K562 (cell line): ENCODE results near the gene MRPL27. TPM values are rescaled to one million over a fixed set of nuclear protein-coding genes. Genes with fewer than 3 reads are reported as not detected.
A peak's percentile ranks its signal among the peaks of the same experiment; 100 is the strongest.

Source experiments
- DDX20 ChIP-seq: fragments of 450-650 bp; IDR thresholded peaks from 2 replicates; pipeline ENCODE4 v1.6.1; 2016; ENCODE audit warnings: missing genetic modification characterization, low read depth, mild to moderate bottlenecking, missing compliant biosample characterization, moderate library complexity
- DIDO1 ChIP-seq: fragments of 450-650 bp; IDR thresholded peaks from 2 replicates; pipeline ENCODE4 v1.6.1; 2016; ENCODE audit warnings: low read depth, missing biosample characterization, missing genetic modification characterization
- FOXM1 ChIP-seq, 2 experiments: fragments of 450-650 bp in 1 of 2; sonication (generic) in 1 of 2; formaldehyde crosslinking in 1 of 2; IDR thresholded peaks; 2 replicates each; pipeline versions ENCODE4 v1.6.1 to v1.9.0; 2017 to 2022; ENCODE audit warnings: low read depth in 2 of 2, mild to moderate bottlenecking in 2 of 2, missing genetic modification reagents in 1 of 2, moderate library complexity in 1 of 2
- HDAC3 ChIP-seq: fragments of 450-650 bp; IDR thresholded peaks from 2 replicates; pipeline ENCODE4 v1.6.1; 2018; ENCODE audit warnings: borderline replicate concordance, mild to moderate bottlenecking, moderate library complexity; ENCODE audit not compliant: partially characterized antibody
- HDGF ChIP-seq: fragments of 450-650 bp; IDR thresholded peaks from 2 replicates; pipeline ENCODE4 v1.6.1; 2016
- OTX1 ChIP-seq: fragments of 450-650 bp; formaldehyde crosslinking; IDR thresholded peaks from 2 replicates; pipeline ENCODE4 v1.4.0; 2022; ENCODE audit warnings: mild to moderate bottlenecking
- RBBP5 ChIP-seq: fragments of 200-600 bp; sonication (generic); IDR thresholded peaks from 2 replicates; pipeline ENCODE4 v1.6.1; 2012; ENCODE audit warnings: borderline replicate concordance, mild to moderate bottlenecking, low read length, control low read depth, inconsistent platforms; ENCODE audit not compliant: insufficient read depth, poor library complexity, severe bottlenecking
- SNRNP70 ChIP-seq: fragments of 200-400 bp; formaldehyde crosslinking; optimal IDR thresholded peaks from 2 replicates; pipeline ENCODE3; 2017; ENCODE audit warnings: low read depth, low read length
- SP2 ChIP-seq: IDR thresholded peaks from 2 replicates; pipeline ENCODE4 v1.6.1; 2011; ENCODE audit warnings: mild to moderate bottlenecking, low read depth, low read length, moderate library complexity; ENCODE audit not compliant: poor library complexity, severe bottlenecking; ENCODE audit errors: extremely low read depth
- TSC22D4 ChIP-seq: fragments of 450-650 bp; IDR thresholded peaks from 2 replicates; pipeline ENCODE4 v1.6.1; 2016; ENCODE audit warnings: missing genetic modification characterization, missing biosample characterization, control low read depth
- ZNF589 ChIP-seq: fragments of 200-800 bp; sonication (Bioruptor generic); IDR thresholded peaks from 2 replicates; pipeline ENCODE4 v1.6.1; 2016; ENCODE audit warnings: low read depth, missing genetic modification characterization, missing compliant biosample characterization
- polyA plus RNA-seq, 8 experiments: library from polyadenylated mRNA; depleted of rRNA in 4 of 8; stranded (reverse) in 5 of 8; unstranded in 3 of 8; fragments of >200 nt; fragmentation: Nextera tagmentation in 2 of 8; fragmentation: Illumina TruSeq in 1 of 8; extraction: Ambion mirVana in 2 of 8; extraction: Trizol in 1 of 8; gene quantifications; 2 replicates each; pipeline versions ENCODE4 v1.2.1 to v1.2.3, GENCODE V29; 2011 to 2014; ENCODE audit warnings: inconsistent platforms in 1 of 8, missing spikeins in 1 of 8
- total RNA-seq, 7 experiments: library from RNA; depleted of rRNA in 6 of 7; stranded (reverse); fragments of >200 nt in 6 of 7; fragmentation: Illumina TruSeq in 2 of 7; extraction: Trizol in 2 of 7; gene quantifications; 2 replicates each; pipeline versions ENCODE4 v1.2.1 to v1.2.3, GENCODE V29; 2011 to 2021; ENCODE audit warnings: low replicate concordance in 1 of 7
- TF ChIP-seq, protein P1 (sequence below): fragments of 250-450 bp; sonication (Bioruptor Pico); IDR thresholded peaks from 2 replicates; pipeline ENCODE4 v1.5.0; 2021
- TF ChIP-seq, protein P2 (sequence below): fragments of 250-450 bp; sonication (Bioruptor Pico); IDR thresholded peaks from 2 replicates; pipeline ENCODE4 v1.9.0; 2021; ENCODE audit warnings: mild to moderate bottlenecking, inconsistent platforms
- TF ChIP-seq, protein P3 (sequence below), 2 experiments: fragments of 450-650 bp; IDR thresholded peaks; 2 replicates each; pipeline ENCODE4 v1.6.1; 2016; ENCODE audit warnings: mild to moderate bottlenecking in 2 of 2, borderline replicate concordance in 1 of 2, low read depth in 1 of 2, moderate library complexity in 1 of 2

MRPL27 gene
- total and polyA plus RNA-seq, 9 of the 15 experiments (the other 6 are each of a cell fraction or from before 2014, with no cell fraction given), result 96.3 to 401 (median 142) TPM

DNA sequence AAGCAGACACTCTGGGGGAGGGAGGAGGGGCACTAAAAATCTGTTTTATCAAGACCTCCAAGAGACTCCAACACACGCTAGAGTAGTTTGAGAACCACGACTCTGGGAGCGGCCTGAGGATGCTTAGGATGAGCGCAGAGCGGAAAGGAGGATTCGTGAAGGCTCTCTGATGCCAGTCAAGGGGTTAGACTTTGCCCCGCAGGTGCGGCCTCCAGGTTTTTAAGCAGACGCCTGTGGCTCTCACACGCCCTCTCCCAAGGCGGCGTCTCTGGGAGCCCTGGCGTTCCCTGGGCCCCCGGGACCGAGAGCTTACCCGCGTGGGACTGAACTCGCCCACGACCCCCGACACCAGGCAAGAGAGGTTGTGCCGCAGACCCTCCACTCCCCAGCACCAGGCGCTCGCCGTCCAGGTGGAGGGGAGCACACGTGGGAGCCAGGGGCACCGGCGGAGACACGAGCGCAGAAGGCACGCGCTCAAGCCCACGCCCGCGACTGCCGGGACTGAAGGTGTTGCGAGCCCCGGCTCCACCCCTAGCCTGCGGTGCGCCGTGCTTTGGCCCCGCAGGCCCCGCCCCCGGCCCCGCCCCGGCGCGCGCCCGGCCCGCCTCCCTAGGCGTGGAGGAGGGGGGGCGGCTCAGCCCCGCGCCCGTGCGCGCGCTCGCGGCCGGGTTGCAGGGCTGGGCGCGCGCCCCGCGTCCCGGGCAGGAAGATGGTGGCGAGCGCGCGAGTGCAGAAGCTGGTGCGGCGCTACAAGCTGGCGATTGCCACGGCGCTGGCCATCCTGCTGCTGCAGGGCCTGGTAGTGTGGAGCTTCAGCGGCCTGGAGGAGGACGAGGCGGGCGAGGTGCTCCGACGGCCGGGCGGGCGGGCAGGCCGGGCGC, 27.3 kb downstream of the MRPL27 start, which contains the start of gene XYLT2 (continued):
- TF ChIP-seq, protein P1, sequence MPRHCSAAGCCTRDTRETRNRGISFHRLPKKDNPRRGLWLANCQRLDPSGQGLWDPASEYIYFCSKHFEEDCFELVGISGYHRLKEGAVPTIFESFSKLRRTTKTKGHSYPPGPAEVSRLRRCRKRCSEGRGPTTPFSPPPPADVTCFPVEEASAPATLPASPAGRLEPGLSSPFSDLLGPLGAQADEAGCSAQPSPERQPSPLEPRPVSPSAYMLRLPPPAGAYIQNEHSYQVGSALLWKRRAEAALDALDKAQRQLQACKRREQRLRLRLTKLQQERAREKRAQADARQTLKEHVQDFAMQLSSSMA, result no peak
- TF ChIP-seq, protein P2, sequence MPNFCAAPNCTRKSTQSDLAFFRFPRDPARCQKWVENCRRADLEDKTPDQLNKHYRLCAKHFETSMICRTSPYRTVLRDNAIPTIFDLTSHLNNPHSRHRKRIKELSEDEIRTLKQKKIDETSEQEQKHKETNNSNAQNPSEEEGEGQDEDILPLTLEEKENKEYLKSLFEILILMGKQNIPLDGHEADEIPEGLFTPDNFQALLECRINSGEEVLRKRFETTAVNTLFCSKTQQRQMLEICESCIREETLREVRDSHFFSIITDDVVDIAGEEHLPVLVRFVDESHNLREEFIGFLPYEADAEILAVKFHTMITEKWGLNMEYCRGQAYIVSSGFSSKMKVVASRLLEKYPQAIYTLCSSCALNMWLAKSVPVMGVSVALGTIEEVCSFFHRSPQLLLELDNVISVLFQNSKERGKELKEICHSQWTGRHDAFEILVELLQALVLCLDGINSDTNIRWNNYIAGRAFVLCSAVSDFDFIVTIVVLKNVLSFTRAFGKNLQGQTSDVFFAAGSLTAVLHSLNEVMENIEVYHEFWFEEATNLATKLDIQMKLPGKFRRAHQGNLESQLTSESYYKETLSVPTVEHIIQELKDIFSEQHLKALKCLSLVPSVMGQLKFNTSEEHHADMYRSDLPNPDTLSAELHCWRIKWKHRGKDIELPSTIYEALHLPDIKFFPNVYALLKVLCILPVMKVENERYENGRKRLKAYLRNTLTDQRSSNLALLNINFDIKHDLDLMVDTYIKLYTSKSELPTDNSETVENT (CRISPR knock-in tag), result no peak
- TF ChIP-seq HDGF, result no peak
- TF ChIP-seq ZNF589, result 0 out of 2 replicates have a peak, but pooled peaks have one; percentile 33
- TF ChIP-seq DIDO1, result no peak
- TF ChIP-seq FOXM1 (IDR thresholded peaks at IDR 0.05; ENCODE audit: low read depth), result no peak
- peak; percentile 59; the same call in 1 of the 2 replicates for TF ChIP-seq FOXM1 (CRISPR knock-in tag; IDR thresholded peaks at IDR 0.05; ENCODE audit: low read depth)
- TF ChIP-seq SNRNP70, result no peak
- no peak for TF ChIP-seq HDAC3
- TF ChIP-seq RBBP5, result no peak
- TF ChIP-seq DDX20 (tag), result no peak
- TF ChIP-seq TSC22D4 (tag), result no peak
- TF ChIP-seq OTX1, result no peak
- TF ChIP-seq, protein P3, sequence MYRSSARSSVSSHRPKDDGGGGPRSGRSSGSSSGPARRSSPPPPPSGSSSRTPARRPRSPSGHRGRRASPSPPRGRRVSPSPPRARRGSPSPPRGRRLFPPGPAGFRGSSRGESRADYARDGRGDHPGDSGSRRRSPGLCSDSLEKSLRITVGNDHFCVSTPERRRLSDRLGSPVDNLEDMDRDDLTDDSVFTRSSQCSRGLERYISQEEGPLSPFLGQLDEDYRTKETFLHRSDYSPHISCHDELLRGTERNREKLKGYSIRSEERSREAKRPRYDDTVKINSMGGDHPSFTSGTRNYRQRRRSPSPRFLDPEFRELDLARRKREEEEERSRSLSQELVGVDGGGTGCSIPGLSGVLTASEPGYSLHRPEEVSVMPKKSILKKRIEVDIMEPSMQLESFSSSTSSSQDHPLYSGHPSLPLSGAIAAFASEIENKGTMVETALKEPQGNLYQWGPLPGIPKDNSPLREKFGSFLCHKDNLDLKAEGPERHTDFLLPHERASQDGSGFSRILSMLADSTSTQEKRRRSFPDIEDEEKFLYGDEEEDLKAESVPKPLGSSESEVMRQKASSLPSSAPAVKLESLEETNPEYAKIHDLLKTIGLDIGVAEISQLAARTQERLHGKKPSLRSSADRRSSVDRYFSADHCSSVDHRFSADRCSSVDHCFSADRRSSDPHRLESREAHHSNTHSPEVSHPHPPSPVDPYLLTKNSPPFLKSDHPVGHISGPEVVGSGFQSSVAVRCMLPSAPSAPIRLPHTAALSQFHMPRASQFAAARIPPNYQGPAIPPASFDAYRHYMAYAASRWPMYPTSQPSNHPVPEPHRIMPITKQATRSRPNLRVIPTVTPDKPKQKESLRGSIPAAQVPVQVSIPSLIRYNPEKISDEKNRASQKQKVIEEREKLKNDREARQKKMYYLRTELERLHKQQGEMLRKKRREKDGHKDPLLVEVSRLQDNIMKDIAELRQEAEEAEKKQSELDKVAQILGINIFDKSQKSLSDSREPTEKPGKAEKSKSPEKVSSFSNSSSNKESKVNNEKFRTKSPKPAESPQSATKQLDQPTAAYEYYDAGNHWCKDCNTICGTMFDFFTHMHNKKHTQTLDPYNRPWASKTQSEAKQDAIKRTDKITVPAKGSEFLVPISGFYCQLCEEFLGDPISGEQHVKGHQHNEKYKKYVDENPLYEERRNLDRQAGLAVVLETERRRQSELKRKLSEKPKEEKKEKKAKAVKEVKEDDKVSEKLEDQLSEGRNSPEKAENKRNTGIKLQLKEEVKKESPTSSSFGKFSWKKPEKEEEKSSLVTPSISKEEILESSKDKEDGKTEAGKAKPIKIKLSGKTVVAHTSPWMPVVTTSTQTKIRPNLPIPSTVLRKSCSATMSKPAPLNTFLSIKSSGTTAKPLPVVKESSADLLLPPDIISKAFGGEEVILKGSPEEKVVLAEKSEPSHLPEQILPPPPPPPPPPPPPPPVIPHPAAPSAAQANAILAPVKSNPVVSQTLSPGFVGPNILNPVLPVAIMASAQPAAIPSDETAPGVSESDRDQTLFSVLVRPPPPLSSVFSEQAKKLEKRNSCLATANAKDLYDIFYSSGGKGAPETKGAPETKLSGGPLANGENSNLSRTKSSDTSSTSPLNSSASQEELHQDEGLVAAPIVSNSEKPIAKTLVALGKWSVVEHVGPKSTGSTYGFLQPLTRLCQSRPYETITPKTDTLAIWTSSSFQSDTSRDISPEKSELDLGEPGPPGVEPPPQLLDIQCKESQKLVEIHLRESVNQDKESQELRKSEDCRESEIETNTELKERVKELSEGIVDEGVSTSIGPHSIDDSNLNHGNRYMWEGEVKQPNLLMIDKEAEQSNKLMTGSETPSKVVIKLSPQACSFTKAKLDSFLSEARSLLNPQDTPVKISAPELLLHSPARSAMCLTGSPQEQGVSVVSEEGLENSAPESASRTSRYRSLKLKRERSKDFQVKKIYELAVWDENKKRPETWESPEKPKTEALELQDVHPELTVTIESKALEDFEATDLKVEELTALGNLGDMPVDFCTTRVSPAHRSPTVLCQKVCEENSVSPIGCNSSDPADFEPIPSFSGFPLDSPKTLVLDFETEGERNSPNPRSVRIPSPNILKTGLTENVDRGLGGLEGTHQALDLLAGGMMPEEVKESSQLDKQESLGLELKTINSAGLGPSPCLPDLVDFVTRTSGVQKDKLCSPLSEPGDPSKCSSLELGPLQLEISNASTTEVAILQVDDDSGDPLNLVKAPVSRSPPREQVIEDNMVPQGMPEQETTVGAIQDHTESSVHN (IDR thresholded peaks at IDR 0.05; ENCODE audit: borderline replicate concordance in 1 of 2, low read depth in 1 of 2), result no peak
- TF ChIP-seq SP2, result no peak
